K562 (cell line): ENCODE results near the gene FBXO11. TPM values are rescaled to one million over a fixed set of nuclear protein-coding genes. Genes with fewer than 3 reads are reported as not detected.

ENCODE experiments used
- ATAC-seq: fragments of 200-7000 bp; cut with Tn5 transposase; 3 replicates; pipeline ENCODE4 v1.9.1; 2020; ENCODE audit warnings: moderate library complexity
- BruUV-seq: library from RNA; stranded (reverse); fragments of 400-500 nt; replicated peaks from 2 replicates; lab custom pipeline; 2021; lab: Mats Ljungman, UMichigan
- CTCF ChIA-PET: fragments of 300-600 bp; formaldehyde crosslinking; extraction: SDS; loops from one replicate; lab custom pipeline; 2021; ENCODE audit warnings: low intra/inter-chr PET ratio; lab: Yijun Ruan, JAX
- POLR2A ChIA-PET: fragments of 300-600, 350-650 bp; sonication (Branson Sonifier 250); formaldehyde crosslinking; extraction: SDS; loops from one replicate; lab custom pipeline; 2021; ENCODE audit warnings: antibody characterized with exemption, inconsistent platforms; lab: Yijun Ruan, JAX
- DNase-seq, 4 experiments: peaks; one replicate each; pipeline versions ENCODE4 v3.0.0 to v3.0.0-alpha.2; 2011 to 2018; ENCODE audit warnings: low spot score in 3 of 4, mixed read lengths in 3 of 4; ENCODE audit errors: extremely low read depth in 1 of 4
- FAIRE-seq: peaks from 2 replicates; lab custom pipeline; 2011; peaks lifted over from hg19 to GRCh38; lab: Jason Lieb, UNC
- H2AFZ ChIP-seq: 2 replicates; pipeline ENCODE4 v1.6.0; 2011; ENCODE audit warnings: low read depth, low read length, control low read depth, inconsistent platforms
- H3K27ac ChIP-seq: fragments of 200-600 bp; 3 replicates; pipeline ENCODE4 v1.8.0; 2011; ENCODE audit warnings: low read depth, mild to moderate bottlenecking, control low read depth, inconsistent platforms, low read length, moderate library complexity, mixed read lengths; ENCODE audit errors: extremely low read depth
- H3K27me3 ChIP-seq, 2 experiments: fragments of 300-600 bp in 1 of 2; 2 replicates in 1 of 2; 3 replicates in 1 of 2; pipeline versions ENCODE4 v1.6.0 to v1.8.0; 2011; ENCODE audit warnings: inconsistent platforms in 2 of 2, low read length in 2 of 2, mild to moderate bottlenecking in 1 of 2, mixed read lengths in 1 of 2, moderate library complexity in 1 of 2; ENCODE audit not compliant: control insufficient read depth in 2 of 2, insufficient read depth in 2 of 2
- H3K36me3 ChIP-seq: fragments of 300-600 bp; 3 replicates; pipeline ENCODE4 v1.8.0; 2011; ENCODE audit warnings: mild to moderate bottlenecking, low read length, inconsistent platforms; ENCODE audit not compliant: control insufficient read depth, insufficient read depth
- H3K4me1 ChIP-seq, 2 experiments: fragments of 200-600 bp in 1 of 2; replicated peaks in 1 of 2; 2 replicates in 1 of 2; 3 replicates in 1 of 2; pipeline versions ENCODE4 v1.5.1 to v1.8.0; 2011; ENCODE audit warnings: inconsistent platforms in 2 of 2, low read length in 2 of 2, mild to moderate bottlenecking in 1 of 2, mixed read lengths in 1 of 2, moderate library complexity in 1 of 2; ENCODE audit not compliant: control insufficient read depth in 2 of 2, insufficient read depth in 2 of 2
- H3K4me2 ChIP-seq: 2 replicates; pipeline ENCODE4 v1.6.1; 2011; ENCODE audit warnings: low read length, control low read depth, inconsistent platforms, mixed read lengths; ENCODE audit not compliant: insufficient read depth
- H3K4me3 ChIP-seq: fragments of 200-600 bp; sonication (generic), shearing (Covaris generic); 2 replicates; pipeline ENCODE4 v1.5.1; 2016; ENCODE audit warnings: control low read depth, inconsistent platforms
- H3K79me2 ChIP-seq: fragments of 200-600 bp; 3 replicates; pipeline ENCODE4 v1.8.0; 2011; ENCODE audit warnings: low read length, inconsistent platforms; ENCODE audit not compliant: control insufficient read depth, insufficient read depth
- H3K9ac ChIP-seq, 2 experiments: 2 replicates each; pipeline versions ENCODE4 v1.6.0 to v1.6.1; 2011; ENCODE audit warnings: low read depth in 2 of 2, low read length in 2 of 2, control low read depth in 1 of 2, inconsistent platforms in 1 of 2, mild to moderate bottlenecking in 1 of 2, mixed read lengths in 1 of 2; ENCODE audit not compliant: insufficient read depth in 1 of 2
- H3K9me1 ChIP-seq: one replicate; pipeline ENCODE4 v1.6.0; 2011; ENCODE audit warnings: inconsistent platforms, mild to moderate bottlenecking, low read length, moderate library complexity; ENCODE audit not compliant: control insufficient read depth, insufficient read depth
- H3K9me3 ChIP-seq: replicated peaks from 2 replicates; pipeline ENCODE4 v1.5.1; 2011; ENCODE audit warnings: low read depth, low read length, inconsistent platforms; ENCODE audit not compliant: control insufficient read depth, insufficient read depth
- H4K20me1 ChIP-seq: replicated peaks from 2 replicates; pipeline ENCODE4 v1.6.1; 2011; ENCODE audit warnings: low read length, inconsistent platforms, mixed read lengths; ENCODE audit not compliant: control insufficient read depth, insufficient read depth
- ATF7 ChIP-seq: fragments of 450-650 bp; IDR thresholded peaks from 2 replicates; pipeline ENCODE4 v1.7.1; 2014; ENCODE audit warnings: mild to moderate bottlenecking, moderate library complexity
- E4F1 ChIP-seq: fragments of 250-450 bp; sonication (Bioruptor Pico); IDR thresholded peaks from 2 replicates; pipeline ENCODE4 v1.5.0; 2021; ENCODE audit warnings: mild to moderate bottlenecking, borderline replicate concordance
- EWSR1 ChIP-seq: fragments of 450-650 bp; IDR thresholded peaks from 2 replicates; pipeline ENCODE4 v1.6.1; 2018; ENCODE audit warnings: borderline replicate concordance, mild to moderate bottlenecking, low read depth, moderate library complexity; ENCODE audit not compliant: partially characterized antibody
- FOSL1 ChIP-seq: fragments of 200-800 bp; sonication (Bioruptor generic); conservative IDR thresholded peaks from 2 replicates; pipeline ENCODE4 v1.6.1; 2016; ENCODE audit warnings: missing genetic modification characterization, missing compliant biosample characterization
- IRF2 ChIP-seq: sonication (generic); formaldehyde crosslinking; IDR thresholded peaks from 2 replicates; pipeline ENCODE4 v1.8.1; 2022; ENCODE audit warnings: mild to moderate bottlenecking, missing genetic modification reagents
- LCOR ChIP-seq: sonication (generic); formaldehyde crosslinking; IDR thresholded peaks from 2 replicates; pipeline ENCODE4 v1.8.0; 2022; ENCODE audit warnings: mild to moderate bottlenecking, missing genetic modification reagents
- MAFF ChIP-seq: IDR thresholded peaks from 2 replicates; pipeline ENCODE4 v1.6.1; 2012; ENCODE audit warnings: low read length, improper control_type of control experiment
- MBD1 ChIP-seq: fragments of 250-450 bp; sonication (Bioruptor Pico); IDR thresholded peaks from 2 replicates; pipeline ENCODE4 v1.8.0; 2022; ENCODE audit warnings: inconsistent platforms
- MYC ChIP-seq, 2 experiments: fragments of 250-450 bp in 1 of 2; sonication (Bioruptor Pico) in 1 of 2; IDR thresholded peaks; 2 replicates each; pipeline versions ENCODE4 v1.5.1 to v1.6.1; 2012 to 2021; ENCODE audit warnings: low read depth in 2 of 2, borderline replicate concordance in 1 of 2, improper control_type of control experiment in 1 of 2, low read length in 1 of 2, mild to moderate bottlenecking in 1 of 2, moderate library complexity in 1 of 2
- NCOA4 ChIP-seq: fragments of 450-650 bp; IDR thresholded peaks from 2 replicates; pipeline ENCODE4 v1.6.1; 2018; ENCODE audit warnings: mild to moderate bottlenecking; ENCODE audit not compliant: partially characterized antibody
- NCOA6 ChIP-seq: fragments of 450-650 bp; IDR thresholded peaks from 2 replicates; pipeline ENCODE4 v1.6.1; 2017; ENCODE audit warnings: mild to moderate bottlenecking
- POLR2G ChIP-seq: fragments of 200-400 bp; formaldehyde crosslinking; IDR thresholded peaks from 2 replicates; pipeline ENCODE4 v1.6.1; 2017; ENCODE audit warnings: low read depth, mild to moderate bottlenecking, antibody characterized with exemption, low read length, moderate library complexity
- TFE3 ChIP-seq: fragments of 450-650 bp; formaldehyde crosslinking; IDR thresholded peaks from 2 replicates; pipeline ENCODE4 v1.4.0; 2020; ENCODE audit warnings: mild to moderate bottlenecking, mixed read lengths
- ZFPM2 ChIP-seq: fragments of 250-450 bp; sonication (Bioruptor Pico); IDR thresholded peaks from 2 replicates; pipeline ENCODE4 v1.5.1; 2022; ENCODE audit warnings: mild to moderate bottlenecking
- ZNF140 ChIP-seq: fragments of 250-450 bp; sonication (Bioruptor Pico); IDR thresholded peaks from 2 replicates; pipeline ENCODE4 v1.8.0; 2021; ENCODE audit warnings: moderate library complexity, mild to moderate bottlenecking, inconsistent platforms
- ZNF384 ChIP-seq: IDR thresholded peaks from 2 replicates; pipeline ENCODE4 v1.6.1; 2012; ENCODE audit warnings: low read depth, low read length, improper control_type of control experiment
- ZNF696 ChIP-seq: fragments of 250-450 bp; sonication (Bioruptor Pico); conservative IDR thresholded peaks from 2 replicates; pipeline ENCODE4 v1.4.0; 2020; ENCODE audit warnings: mild to moderate bottlenecking, moderate library complexity
- ZNF785 ChIP-seq: fragments of 250-450 bp; sonication (Bioruptor Pico); IDR thresholded peaks from 2 replicates; pipeline ENCODE4 v1.4.0; 2020; ENCODE audit warnings: mild to moderate bottlenecking
- WGBS: fragments of 100-300 bp; shearing (Covaris generic); methylation state at CpG from one replicate; pipeline ENCODE4 v1.1.6; 2016; ENCODE audit warnings: low coverage, mixed read lengths; ENCODE audit not compliant: insufficient coverage; ENCODE audit errors: missing lambda C conversion rate; 5-methylcytosine and 5-hydroxymethylcytosine counted together
- in situ Hi-C: fragments of 300-500 bp; cut with MboI; formaldehyde crosslinking; loops from 4 replicates; pipeline ENCODE4 v1.15.0; 2018; ENCODE audit warnings: inconsistent platforms, mixed read lengths
- intact Hi-C: fragments of 100-400 bp; cut with micrococcal nuclease; formaldehyde crosslinking; loops from 2 replicates; pipeline ENCODE4 v1.14.2; 2022
- polyA plus RNA-seq, 8 experiments: library from polyadenylated mRNA; depleted of rRNA in 4 of 8; stranded (reverse) in 5 of 8; unstranded in 3 of 8; fragments of >200 nt; fragmentation: Nextera tagmentation in 2 of 8; fragmentation: Illumina TruSeq in 1 of 8; extraction: Ambion mirVana in 2 of 8; extraction: Trizol in 1 of 8; gene quantifications; 2 replicates each; pipeline versions ENCODE4 v1.2.1 to v1.2.3, GENCODE V29; 2011 to 2014; ENCODE audit warnings: inconsistent platforms in 1 of 8, missing spikeins in 1 of 8
- total RNA-seq, 7 experiments: library from RNA; depleted of rRNA in 6 of 7; stranded (reverse); fragments of >200 nt in 6 of 7; fragmentation: Illumina TruSeq in 2 of 7; extraction: Trizol in 2 of 7; gene quantifications; 2 replicates each; pipeline versions ENCODE4 v1.2.1 to v1.2.3, GENCODE V29; 2011 to 2021; ENCODE audit warnings: low replicate concordance in 1 of 7

FBXO11 gene
- total and polyA plus RNA-seq, 9 of the 15 experiments (the other 6 are each of a cell fraction or from before 2014, with no cell fraction given) = 8.8 to 44.5 (median 24.1) TPM

- in situ Hi-C loops (no loop called here), intact Hi-C loops (no loop called here)
- DNase-seq (no peak), FAIRE-seq (no peak), ATAC-seq (peak; percentile 8; the same call in 2 of the 3 replicates)
- peaks cover 12 to 38% of the 10 kb centered on the region in 2 experiments for H3K4me1 ChIP-seq
- no peaks in the 10 kb centered on the region for H3K9me1 ChIP-seq
- no peaks in the 10 kb centered on the region for H3K9me3 ChIP-seq
- ChIA-PET CTCF (no interaction called here), POLR2A (interaction anchor here (2.5 kb wide), 1 partner anchor 10 kb away, joined by 12 read pairs; the partner anchor contains the start of gene FBXO11)
- no peaks in the 10 kb centered on the region for H3K27me3 ChIP-seq
- H3K4me2 ChIP-seq = no peak overlapping the region
- H4K20me1 ChIP-seq = peaks cover 15% of the 10 kb centered on the region; the same call in 1 of the 2 replicates
- no peak overlapping the region for H2AFZ ChIP-seq
- no peak overlapping the region for H3K9ac ChIP-seq
- peaks cover 99% of the 10 kb centered on the region for H3K79me2 ChIP-seq
- H3K36me3 ChIP-seq = peaks cover 23% of the 10 kb centered on the region; the same call in 2 of the 3 replicates
- no peak overlapping the region for H3K27ac ChIP-seq
- 75% methylated on average over 5 of the region's 5 CpGs for WGBS
- no TSS peak for BruUV-seq
- no peak overlapping the region for H3K4me3 ChIP-seq
- TF ChIP-seq NCOA4 = no peak
- TF ChIP-seq ATF7 = no peak
- no peak for TF ChIP-seq NCOA6
- TF ChIP-seq ZFPM2 (CRISPR knock-in tag) = no peak
- no peak for TF ChIP-seq FOSL1 (tag)
- TF ChIP-seq MBD1 (CRISPR knock-in tag) = no peak
- no peak for TF ChIP-seq ZNF696 (CRISPR knock-in tag)
- TF ChIP-seq IRF2 (CRISPR knock-in tag) = no peak
- no peak for TF ChIP-seq EWSR1
- TF ChIP-seq E4F1 (CRISPR knock-in tag) = no peak
- TF ChIP-seq MAFF = no peak
- TF ChIP-seq TFE3 = no peak
- TF ChIP-seq ZNF785 (CRISPR knock-in tag) = no peak
- no peak for TF ChIP-seq LCOR
- no peak for TF ChIP-seq ZNF140 (CRISPR knock-in tag)
- no peak for TF ChIP-seq POLR2G
- no peak for TF ChIP-seq ZNF384
- no peak for TF ChIP-seq MYC (IDR thresholded peaks at IDR 0.05; ENCODE audit: low read depth, low read length)
- no peak for TF ChIP-seq MYC (CRISPR knock-in tag; IDR thresholded peaks at IDR 0.05; ENCODE audit: borderline replicate concordance, low read depth)
Observed at GRCh38 chr2:47896450-47896968, 9.8 kb downstream of the FBXO11 start.
